IMR-90 (cell line): ENCODE measurements around the gene RIIAD1. TPM values are rescaled to one million over a fixed set of nuclear protein-coding genes. Genes with fewer than 3 reads are reported as not detected.

Source experiments
- ATAC-seq: fragments of 200-7000 bp; cut with Tn5 transposase; 2 replicates; pipeline ENCODE4 v1.9.1; 2020; ENCODE audit warnings: low read depth, mild to moderate bottlenecking, moderate library complexity
- BruUV-seq: library from RNA; stranded (reverse); fragments of 400-500 nt; replicated peaks from 2 replicates; lab custom pipeline; 2021; lab: Mats Ljungman, UMichigan
- CTCF ChIA-PET: fragments of 300-600 bp; formaldehyde crosslinking; extraction: SDS; loops from one replicate; lab custom pipeline; 2021; ENCODE audit warnings: antibody characterized with exemption; lab: Yijun Ruan, JAX
- POLR2A ChIA-PET: fragments of 300-600 bp; sonication (Branson Sonifier 250); formaldehyde crosslinking; loops from one replicate; lab custom pipeline; 2022; ENCODE audit warnings: antibody characterized with exemption; ENCODE audit not compliant: unreplicated experiment; lab: Charles Lee
- DNase-seq: peaks from one replicate; pipeline ENCODE4 v3.0.0; 2013
- H2AFZ ChIP-seq: replicated peaks from 2 replicates; pipeline ENCODE3; 2013; ENCODE audit warnings: low read length, mild to moderate bottlenecking; ENCODE audit not compliant: poor library complexity
- H2AK5ac ChIP-seq: 2 replicates; pipeline ENCODE4 v1.6.1; 2013; ENCODE audit warnings: low read depth, low read length, inconsistent platforms
- H2AK9ac ChIP-seq: replicated peaks from 2 replicates; pipeline ENCODE3; 2013; ENCODE audit warnings: mild to moderate bottlenecking, low read depth, low read length, moderate library complexity; ENCODE audit not compliant: poor library complexity
- H2BK120ac ChIP-seq: 2 replicates; pipeline ENCODE4 v1.6.1; 2013; ENCODE audit warnings: low read depth, low read length, inconsistent platforms
- H2BK15ac ChIP-seq: 3 replicates; pipeline ENCODE4 v1.6.1; 2013; ENCODE audit warnings: low read depth, low read length, inconsistent platforms
- H2BK20ac ChIP-seq: 2 replicates; pipeline ENCODE4 v1.6.1; 2013; ENCODE audit warnings: low read depth, mild to moderate bottlenecking, inconsistent platforms, low read length, moderate library complexity
- H2BK5ac ChIP-seq: 2 replicates; pipeline ENCODE4 v1.6.1; 2013; ENCODE audit warnings: mild to moderate bottlenecking, low read depth, low read length, inconsistent platforms; ENCODE audit not compliant: poor library complexity, severe bottlenecking
- H3K14ac ChIP-seq: replicated peaks from 2 replicates; pipeline ENCODE4 v1.6.1; 2013; ENCODE audit warnings: low read depth, low read length, inconsistent platforms
- H3K18ac ChIP-seq: 2 replicates; pipeline ENCODE4 v1.6.1; 2013; ENCODE audit warnings: low read depth, low read length, control low read depth
- H3K23ac ChIP-seq: 2 replicates; pipeline ENCODE4 v1.6.1; 2013; ENCODE audit warnings: low read depth, low read length, inconsistent platforms
- H3K27ac ChIP-seq: 2 replicates; pipeline ENCODE4 v1.5.1; 2013; ENCODE audit warnings: mild to moderate bottlenecking, control low read depth, low read length; ENCODE audit not compliant: insufficient read depth
- H3K27me3 ChIP-seq: 2 replicates; pipeline ENCODE4 v1.6.1; 2013; ENCODE audit warnings: low read length; ENCODE audit not compliant: control insufficient read depth, insufficient read depth
- H3K36me3 ChIP-seq: 2 replicates; pipeline ENCODE4 v1.6.1; 2013; ENCODE audit warnings: low read length, mixed read lengths; ENCODE audit not compliant: control insufficient read depth, insufficient read depth
- H3K4ac ChIP-seq: 2 replicates; pipeline ENCODE4 v1.6.1; 2013; ENCODE audit warnings: low read depth, low read length, inconsistent platforms
- H3K4me1 ChIP-seq: 2 replicates; pipeline ENCODE4 v1.6.1; 2013; ENCODE audit warnings: low read length, mixed read lengths; ENCODE audit not compliant: control insufficient read depth, insufficient read depth
- H3K4me2 ChIP-seq: 2 replicates; pipeline ENCODE4 v1.6.1; 2013; ENCODE audit warnings: low read depth, mild to moderate bottlenecking, control low read depth, low read length, moderate library complexity
- H3K4me3 ChIP-seq: 2 replicates; pipeline ENCODE4 v1.5.1; 2013; ENCODE audit warnings: low read depth, mild to moderate bottlenecking, control low read depth, low read length, moderate library complexity; ENCODE audit not compliant: insufficient read depth
- H3K56ac ChIP-seq: 2 replicates; pipeline ENCODE4 v1.6.1; 2013; ENCODE audit warnings: low read length, inconsistent platforms; ENCODE audit not compliant: insufficient read depth; ENCODE audit errors: extremely low read depth
- H3K79me1 ChIP-seq, 2 experiments: 2 replicates each; pipeline ENCODE4 v1.6.1; 2013; ENCODE audit warnings: low read length in 2 of 2, inconsistent platforms in 1 of 2, low read depth in 1 of 2
- H3K9ac ChIP-seq: 2 replicates; pipeline ENCODE4 v1.6.1; 2013; ENCODE audit warnings: low read depth, low read length, control low read depth
- H3K9me1 ChIP-seq: 2 replicates; pipeline ENCODE4 v1.6.1; 2013; ENCODE audit warnings: low read length, inconsistent platforms; ENCODE audit not compliant: insufficient read depth
- H3K9me3 ChIP-seq: 2 replicates; pipeline ENCODE4 v1.6.1; 2013; ENCODE audit warnings: low read length; ENCODE audit not compliant: control insufficient read depth, insufficient read depth
- H4K20me1 ChIP-seq: 2 replicates; pipeline ENCODE4 v1.6.1; 2013; ENCODE audit warnings: low read length, inconsistent platforms; ENCODE audit not compliant: insufficient read depth
- H4K5ac ChIP-seq: 2 replicates; pipeline ENCODE4 v1.6.1; 2013; ENCODE audit warnings: mild to moderate bottlenecking, low read depth, low read length, control low read depth
- H4K8ac ChIP-seq, 2 experiments: 2 replicates each; pipeline ENCODE4 v1.6.1; 2013; ENCODE audit warnings: low read depth in 2 of 2, low read length in 2 of 2, control low read depth in 1 of 2, inconsistent platforms in 1 of 2
- H4K91ac ChIP-seq: 2 replicates; pipeline ENCODE4 v1.6.1; 2013; ENCODE audit warnings: low read depth, low read length, inconsistent platforms; ENCODE audit not compliant: insufficient read depth
- BHLHE40 ChIP-seq: fragments of 150-350 bp; IDR thresholded peaks from 2 replicates; pipeline ENCODE4 v1.6.1; 2016; ENCODE audit warnings: mild to moderate bottlenecking, low read depth, low read length
- CEBPB ChIP-seq: IDR thresholded peaks from 2 replicates; pipeline ENCODE4 v1.6.1; 2012; ENCODE audit warnings: low read depth, low read length, improper control_type of control experiment
- FOS ChIP-seq: fragments of 150-350 bp; IDR thresholded peaks from 2 replicates; pipeline ENCODE4 v1.6.1; 2016; ENCODE audit warnings: low read depth, low read length
- MAZ ChIP-seq: IDR thresholded peaks from 2 replicates; pipeline ENCODE4 v1.6.1; 2012; ENCODE audit warnings: low read depth, mild to moderate bottlenecking, low read length, improper control_type of control experiment, moderate library complexity, borderline replicate concordance
- NFE2L2 ChIP-seq: fragments of 150-350 bp; IDR thresholded peaks from 2 replicates; pipeline ENCODE4 v1.6.1; 2016; ENCODE audit warnings: low read depth, mild to moderate bottlenecking, low read length
- POLR2A ChIP-seq: IDR thresholded peaks from 2 replicates; pipeline ENCODE4 v1.6.1; 2012; ENCODE audit warnings: mild to moderate bottlenecking, low read depth, low read length
- RAD21 ChIP-seq: IDR thresholded peaks from 2 replicates; pipeline ENCODE4 v1.6.1; 2012; ENCODE audit warnings: low read length, improper control_type of control experiment
- RCOR1 ChIP-seq: IDR thresholded peaks from 2 replicates; pipeline ENCODE4 v1.6.1; 2012; ENCODE audit warnings: mild to moderate bottlenecking, low read length, improper control_type of control experiment; ENCODE audit not compliant: insufficient replicate concordance
- RFX5 ChIP-seq: IDR thresholded peaks from 2 replicates; pipeline ENCODE4 v1.8.0; 2012; ENCODE audit warnings: low read depth, mild to moderate bottlenecking, low read length, moderate library complexity
- SMC3 ChIP-seq: fragments of 150-350 bp; IDR thresholded peaks from 2 replicates; pipeline ENCODE4 v1.6.1; 2016; ENCODE audit warnings: low read depth, mild to moderate bottlenecking, antibody characterized with exemption, low read length, moderate library complexity
- WGBS, 2 experiments: methylation state at CpG; one replicate each; pipeline versions ENCODE4 v1.1.5 to v1.1.7; 2013; ENCODE audit warnings: missing lambda C conversion rate in 2 of 2; ENCODE audit not compliant: insufficient read length in 1 of 2; ENCODE audit errors: extremely low coverage in 2 of 2; 5-methylcytosine and 5-hydroxymethylcytosine counted together
- dilution Hi-C: fragments of 300-500 bp; cut with HindIII; formaldehyde crosslinking; loops from one replicate; pipeline ENCODE4 v1.14.3; 2018; ENCODE audit warnings: low sequenced_read_pairs; ENCODE audit not compliant: unreplicated experiment
- in situ Hi-C: fragments of 300-500 bp; cut with MboI; formaldehyde crosslinking; loops from 3 replicates; pipeline ENCODE4 v1.14.3; 2019; ENCODE audit warnings: low sequenced_read_pairs, inconsistent platforms, mixed read lengths
- intact Hi-C: fragments of 100-400 bp; cut with micrococcal nuclease; formaldehyde crosslinking; loops from 2 replicates; pipeline ENCODE4 v1.10.0; 2022
- polyA plus RNA-seq, 3 experiments: library from polyadenylated mRNA; depleted of rRNA; stranded (reverse); fragments of >200 nt; gene quantifications; 2 replicates each; pipeline ENCODE4 v1.2.3, GENCODE V29; 2012; ENCODE audit warnings: low replicate concordance in 1 of 3
- total RNA-seq: library from RNA; depleted of rRNA; stranded (reverse); fragments of >200 nt; gene quantifications from 2 replicates; pipeline ENCODE4 v1.2.3, GENCODE V29; 2012
- TF ChIP-seq, protein P1 (sequence below): conservative IDR thresholded peaks from 2 replicates; pipeline ENCODE4 v1.5.1; 2012; ENCODE audit warnings: mild to moderate bottlenecking, low read depth, low read length, improper control_type of control experiment
- TF ChIP-seq, protein P2 (sequence below): fragments of 150-350 bp; IDR thresholded peaks from 2 replicates; pipeline ENCODE4 v1.6.1; 2016; ENCODE audit warnings: low read depth, mild to moderate bottlenecking, low read length, moderate library complexity, borderline replicate concordance
- TF ChIP-seq, protein P3 (sequence below): fragments of 150-350 bp; IDR thresholded peaks from 2 replicates; pipeline ENCODE4 v1.6.1; 2017; ENCODE audit warnings: mild to moderate bottlenecking, antibody characterized with exemption, low read length, low read depth

Gene RIIAD1
- total and polyA plus RNA-seq, 2 of the 4 experiments (the other 2 are of a cell fraction) = not detected

DNA sequence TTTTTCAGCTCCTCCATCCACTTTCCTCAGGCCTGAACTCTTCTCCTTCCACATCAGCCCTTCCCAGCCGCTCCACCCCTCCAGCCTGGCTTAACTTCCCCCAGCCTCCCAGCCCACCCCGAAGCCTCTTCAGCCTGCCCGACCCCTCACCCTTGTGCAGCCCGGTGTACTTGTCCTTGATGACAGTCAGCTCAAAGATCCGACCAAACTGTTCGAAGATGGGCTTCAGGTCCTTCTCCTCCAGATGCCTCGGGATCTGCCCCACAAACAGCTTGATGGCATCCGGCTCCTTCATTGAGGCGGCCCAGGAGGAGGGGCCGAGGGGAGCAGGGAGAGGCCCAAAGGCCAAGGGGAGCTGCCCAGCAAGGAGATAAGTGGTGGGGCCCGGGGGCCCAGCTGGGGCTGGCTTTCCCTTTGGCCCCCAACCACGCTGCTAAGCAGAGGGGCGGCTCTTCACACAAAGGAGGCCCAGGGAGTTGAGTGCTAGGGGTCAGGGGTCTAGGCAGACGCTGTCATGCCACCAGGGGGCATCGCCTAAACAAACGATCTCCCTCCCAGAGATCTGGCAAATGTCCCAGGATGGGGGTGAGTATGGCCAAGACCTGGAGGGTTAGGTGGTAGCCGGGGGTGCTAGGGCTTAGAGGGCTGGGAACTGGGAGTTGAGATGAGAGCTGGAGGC is 5.5 kb upstream of the RIIAD1 start:
- H2BK5ac ChIP-seq = no peak overlapping the region
- ATAC-seq (no peak), DNase-seq (no peak)
- no peak overlapping the region for H3K18ac ChIP-seq
- H2AFZ ChIP-seq = no peak overlapping the region
- H3K27me3 ChIP-seq = peaks cover 86% of the 10 kb centered on the region
- H4K91ac ChIP-seq = no peak overlapping the region
- no peak overlapping the region for H2AK5ac ChIP-seq
- no peak overlapping the region for H2BK20ac ChIP-seq
- no peak overlapping the region for H2BK120ac ChIP-seq
- intact Hi-C loops (loop anchor here (2.0 kb wide), 1 partner anchor 23 kb away; no protein-coding TSS in a partner anchor), dilution Hi-C loops (no loop called here), in situ Hi-C loops (no loop called here)
- no peak overlapping the region for H3K27ac ChIP-seq
- H3K9ac ChIP-seq = no peak overlapping the region
- H3K4me2 ChIP-seq = no peak overlapping the region
- BruUV-seq = no TSS peak
- no peak overlapping the region for H2BK15ac ChIP-seq
- no peak overlapping the region for H2AK9ac ChIP-seq
- no peaks in the 10 kb centered on the region for H3K9me3 ChIP-seq
- H4K20me1 ChIP-seq = no peaks in the 10 kb centered on the region; the same call in 1 of the 2 replicates
- peaks cover 2% of the 10 kb centered on the region; the same call in 1 of the 2 replicates for H3K4me1 ChIP-seq
- no peak overlapping the region for H3K4me3 ChIP-seq
- H3K79me1 ChIP-seq = no peaks in the 10 kb centered on the region
- ChIA-PET CTCF (no interaction called here), POLR2A (no interaction called here)
- no peak overlapping the region for H3K14ac ChIP-seq
- TF ChIP-seq, protein P1, sequence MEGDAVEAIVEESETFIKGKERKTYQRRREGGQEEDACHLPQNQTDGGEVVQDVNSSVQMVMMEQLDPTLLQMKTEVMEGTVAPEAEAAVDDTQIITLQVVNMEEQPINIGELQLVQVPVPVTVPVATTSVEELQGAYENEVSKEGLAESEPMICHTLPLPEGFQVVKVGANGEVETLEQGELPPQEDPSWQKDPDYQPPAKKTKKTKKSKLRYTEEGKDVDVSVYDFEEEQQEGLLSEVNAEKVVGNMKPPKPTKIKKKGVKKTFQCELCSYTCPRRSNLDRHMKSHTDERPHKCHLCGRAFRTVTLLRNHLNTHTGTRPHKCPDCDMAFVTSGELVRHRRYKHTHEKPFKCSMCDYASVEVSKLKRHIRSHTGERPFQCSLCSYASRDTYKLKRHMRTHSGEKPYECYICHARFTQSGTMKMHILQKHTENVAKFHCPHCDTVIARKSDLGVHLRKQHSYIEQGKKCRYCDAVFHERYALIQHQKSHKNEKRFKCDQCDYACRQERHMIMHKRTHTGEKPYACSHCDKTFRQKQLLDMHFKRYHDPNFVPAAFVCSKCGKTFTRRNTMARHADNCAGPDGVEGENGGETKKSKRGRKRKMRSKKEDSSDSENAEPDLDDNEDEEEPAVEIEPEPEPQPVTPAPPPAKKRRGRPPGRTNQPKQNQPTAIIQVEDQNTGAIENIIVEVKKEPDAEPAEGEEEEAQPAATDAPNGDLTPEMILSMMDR = no peak
- TF ChIP-seq CEBPB = no peak
- TF ChIP-seq RAD21 = no peak
- TF ChIP-seq RCOR1 = no peak
- no peak for TF ChIP-seq MAZ
- TF ChIP-seq, protein P2, sequence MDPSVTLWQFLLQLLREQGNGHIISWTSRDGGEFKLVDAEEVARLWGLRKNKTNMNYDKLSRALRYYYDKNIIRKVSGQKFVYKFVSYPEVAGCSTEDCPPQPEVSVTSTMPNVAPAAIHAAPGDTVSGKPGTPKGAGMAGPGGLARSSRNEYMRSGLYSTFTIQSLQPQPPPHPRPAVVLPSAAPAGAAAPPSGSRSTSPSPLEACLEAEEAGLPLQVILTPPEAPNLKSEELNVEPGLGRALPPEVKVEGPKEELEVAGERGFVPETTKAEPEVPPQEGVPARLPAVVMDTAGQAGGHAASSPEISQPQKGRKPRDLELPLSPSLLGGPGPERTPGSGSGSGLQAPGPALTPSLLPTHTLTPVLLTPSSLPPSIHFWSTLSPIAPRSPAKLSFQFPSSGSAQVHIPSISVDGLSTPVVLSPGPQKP = no peak
- no peak for TF ChIP-seq RFX5
- TF ChIP-seq, protein P3, sequence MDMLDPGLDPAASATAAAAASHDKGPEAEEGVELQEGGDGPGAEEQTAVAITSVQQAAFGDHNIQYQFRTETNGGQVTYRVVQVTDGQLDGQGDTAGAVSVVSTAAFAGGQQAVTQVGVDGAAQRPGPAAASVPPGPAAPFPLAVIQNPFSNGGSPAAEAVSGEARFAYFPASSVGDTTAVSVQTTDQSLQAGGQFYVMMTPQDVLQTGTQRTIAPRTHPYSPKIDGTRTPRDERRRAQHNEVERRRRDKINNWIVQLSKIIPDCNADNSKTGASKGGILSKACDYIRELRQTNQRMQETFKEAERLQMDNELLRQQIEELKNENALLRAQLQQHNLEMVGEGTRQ = no peak
- TF ChIP-seq NFE2L2 = no peak
- TF ChIP-seq SMC3 = no peak
- no peak for TF ChIP-seq POLR2A
- TF ChIP-seq FOS = no peak
- no peak for TF ChIP-seq BHLHE40
- WGBS, 2 experiments = 9% methylated on average over 4 of the region's 17 CpGs; no CpG with 5 or more reads in 1 of the 2 experiments
- no peak overlapping the region for H3K4ac ChIP-seq
- H4K8ac ChIP-seq = no peak overlapping the region
- H3K36me3 ChIP-seq = no peaks in the 10 kb centered on the region
- no peak overlapping the region for H3K23ac ChIP-seq
- no peaks in the 10 kb centered on the region for H3K9me1 ChIP-seq
- H3K56ac ChIP-seq = no peak overlapping the region
- H4K5ac ChIP-seq = no peak overlapping the region
